IPS-NIHi7 (cell line): ENCODE measurements around the gene CRABP2.

Experiments
- DNase-seq: peaks from one replicate; pipeline ENCODE4 v3.0.0; 2012; ENCODE audit warnings: mixed read lengths; ENCODE audit errors: extremely low spot score

The CRABP2 gene

DNA sequence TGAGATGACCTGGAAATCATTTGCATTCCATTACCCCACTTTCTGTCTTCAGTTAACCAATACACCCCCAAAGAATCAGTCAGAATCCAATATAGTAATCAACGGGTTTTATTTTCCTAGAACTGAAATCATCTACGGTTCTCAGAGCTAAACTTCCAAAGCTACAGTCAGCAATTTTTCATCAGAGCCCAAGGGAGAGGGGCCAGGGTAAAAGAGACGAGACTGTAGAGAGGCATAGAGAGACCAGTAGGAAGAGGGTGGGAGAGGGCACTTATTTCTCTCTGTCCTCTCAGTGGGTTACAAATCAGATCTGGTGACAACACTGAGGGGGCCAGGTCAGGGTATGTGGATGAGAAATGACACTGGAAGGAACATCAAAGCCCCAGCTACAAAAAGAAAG, 36.6 kb upstream of the CRABP2 start:
- DNase-seq: no peak

DNA sequence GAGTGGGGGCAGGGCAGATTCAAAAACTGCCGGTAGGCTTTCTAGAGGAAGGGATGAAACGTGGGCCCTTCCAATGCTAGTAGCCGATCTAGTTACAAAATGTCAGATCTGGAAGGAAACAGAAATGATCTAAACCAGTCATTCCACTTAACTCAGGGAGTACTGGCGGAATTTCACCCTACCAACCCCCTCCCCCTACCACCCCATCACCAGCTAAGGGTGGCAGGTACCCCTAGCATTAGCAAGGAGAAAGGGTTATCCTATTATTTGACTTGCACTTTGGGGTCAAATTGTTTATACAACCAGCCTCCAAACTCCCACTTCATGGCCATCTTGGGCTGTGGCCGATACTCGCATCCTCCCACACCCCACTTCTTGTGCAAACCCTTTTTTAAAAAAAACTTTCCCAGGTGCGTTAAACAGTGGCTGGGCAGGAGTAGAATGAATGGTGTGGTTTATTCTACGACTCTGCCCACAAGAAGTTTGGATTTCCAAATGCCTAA, 36.1 kb upstream of the CRABP2 start:
- no peak for DNase-seq

DNA sequence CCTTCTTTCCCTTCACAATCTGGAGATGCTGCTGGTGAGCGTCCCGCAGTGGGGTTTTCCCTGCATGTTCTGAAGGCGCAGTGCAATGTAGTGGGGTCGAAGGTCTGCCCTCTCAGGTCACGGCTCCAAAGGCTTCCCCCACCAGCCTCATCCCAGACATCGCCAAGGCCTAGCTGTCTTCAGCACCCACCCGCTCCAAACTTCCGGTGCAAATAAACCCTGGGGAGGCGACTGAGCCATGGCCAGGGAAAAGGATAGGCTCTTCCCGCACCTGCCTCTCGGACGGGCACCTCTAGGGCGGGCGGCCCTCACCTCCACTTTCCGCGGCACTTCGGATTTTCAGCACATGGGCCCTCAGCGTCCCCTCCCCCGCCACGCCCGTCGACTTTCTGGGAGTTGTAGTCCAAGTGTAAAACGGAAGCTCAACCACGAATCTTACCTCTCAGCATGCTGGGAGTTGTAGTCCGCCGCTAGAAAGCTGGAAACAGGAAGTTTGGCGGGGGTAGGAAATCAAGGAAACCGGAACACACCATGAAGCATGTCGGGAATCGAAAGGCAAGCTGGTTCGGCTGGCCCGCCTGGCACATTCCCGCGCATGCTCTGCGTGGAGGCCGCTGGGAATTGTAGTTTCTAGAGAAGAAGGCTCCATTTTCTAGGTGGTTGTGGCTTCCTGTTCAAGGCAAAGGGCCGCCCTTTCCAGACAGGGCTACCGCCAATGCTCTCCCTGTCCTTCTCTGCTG, 35.5 kb upstream of the CRABP2 start, which contains the start of gene MRPL24:
Gene MRPL24, minus strand, starts transcription at position 348 of the 740 bp plus-strand sequence. CDS start 2,384 bp downstream, outside the sequence.
- DNase-seq: peak; percentile 89

DNA sequence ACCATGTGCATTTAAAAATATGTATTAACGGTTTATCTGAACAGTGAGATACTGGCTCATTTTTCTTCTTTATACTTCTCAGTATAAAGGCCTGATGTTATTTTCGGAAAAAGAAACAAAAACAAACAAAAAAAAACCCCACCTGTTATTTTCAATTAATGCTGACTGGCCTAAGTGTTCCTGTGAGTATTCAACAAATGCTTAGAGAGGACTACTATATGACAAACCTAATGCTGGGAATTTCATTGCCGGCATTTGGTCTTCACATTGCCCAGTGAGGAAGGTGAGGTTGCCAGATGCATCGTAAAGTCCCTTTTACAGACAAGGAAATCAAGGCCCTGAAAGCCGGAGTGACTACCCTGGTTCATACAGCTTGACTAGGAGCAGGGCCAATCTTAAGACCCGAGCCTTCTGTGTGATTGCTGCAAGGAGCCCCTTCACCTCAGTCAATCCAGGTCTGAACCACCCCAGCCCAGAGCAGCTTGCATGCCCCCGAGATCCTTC, 34.9 kb upstream of the CRABP2 start:
- no peak for DNase-seq

DNA sequence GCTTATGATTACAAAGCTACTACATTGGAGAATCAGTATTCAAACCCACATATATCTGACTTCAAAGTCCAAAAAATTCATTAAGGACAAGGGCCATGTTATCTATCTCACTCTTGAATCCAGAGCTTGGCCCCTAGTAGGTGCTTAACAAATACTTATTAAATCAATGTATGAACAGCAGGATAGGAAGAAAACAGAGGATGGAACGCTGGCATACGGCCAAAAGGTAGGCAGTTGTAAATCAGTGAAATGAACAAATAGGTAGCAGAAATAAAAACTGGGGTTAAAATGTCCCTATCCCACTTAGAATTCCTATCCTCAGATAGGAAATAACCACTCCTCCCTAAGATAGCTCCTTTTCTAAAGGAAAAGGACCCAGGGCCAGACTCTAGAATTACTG, 33.5 kb upstream of the CRABP2 start:
- no peak for DNase-seq

DNA sequence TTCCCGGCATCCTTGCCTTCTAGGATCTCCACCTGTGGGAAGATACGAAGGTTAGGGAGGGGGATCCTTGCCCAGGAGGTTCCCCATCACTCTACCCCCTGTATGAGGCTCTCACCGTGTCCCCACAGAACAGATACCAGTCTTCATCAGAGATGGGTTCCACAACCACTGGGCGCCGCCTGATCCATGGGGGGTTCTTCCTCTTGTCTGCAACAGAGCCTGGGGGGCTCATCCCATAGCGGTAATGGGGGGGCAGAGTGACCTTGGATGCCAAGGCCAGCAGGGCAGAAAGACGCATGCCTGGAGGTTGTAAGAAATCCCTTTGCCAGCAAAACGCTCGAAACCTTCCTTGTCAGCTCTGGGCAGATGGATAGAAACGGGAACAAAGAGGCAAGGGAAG, 33.0 kb upstream of the CRABP2 start:
- no peak for DNase-seq

DNA sequence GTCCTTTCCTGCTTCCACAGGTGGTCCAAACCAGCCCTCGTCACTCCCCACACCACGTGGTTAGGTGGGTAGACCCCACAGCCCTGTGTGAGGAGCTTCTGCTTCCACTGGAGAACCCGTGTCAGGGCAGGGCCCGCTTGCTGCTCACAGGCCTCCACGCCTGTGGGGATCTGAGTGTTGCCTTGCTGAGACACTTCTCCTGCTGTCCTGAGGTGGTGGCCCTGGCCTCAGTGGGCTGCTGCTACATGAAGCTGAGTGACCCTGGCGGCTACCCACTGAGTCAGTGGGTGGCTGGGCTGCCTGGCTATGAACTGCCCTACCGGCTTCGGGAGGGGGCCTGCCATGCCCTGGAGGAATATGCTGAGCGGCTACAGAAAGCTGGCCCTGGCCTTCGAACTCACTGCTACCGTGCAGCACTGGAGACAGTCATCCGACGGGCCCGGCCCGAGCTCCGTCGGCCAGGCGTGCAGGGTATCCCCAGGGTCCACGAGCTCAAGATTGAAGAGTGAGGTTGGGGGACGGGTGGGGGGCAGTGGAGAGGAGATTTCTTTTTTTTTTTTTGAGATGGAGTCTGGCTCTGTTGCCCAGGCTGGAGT, 28.7 kb upstream of the CRABP2 start:
- DNase-seq: no peak

DNA sequence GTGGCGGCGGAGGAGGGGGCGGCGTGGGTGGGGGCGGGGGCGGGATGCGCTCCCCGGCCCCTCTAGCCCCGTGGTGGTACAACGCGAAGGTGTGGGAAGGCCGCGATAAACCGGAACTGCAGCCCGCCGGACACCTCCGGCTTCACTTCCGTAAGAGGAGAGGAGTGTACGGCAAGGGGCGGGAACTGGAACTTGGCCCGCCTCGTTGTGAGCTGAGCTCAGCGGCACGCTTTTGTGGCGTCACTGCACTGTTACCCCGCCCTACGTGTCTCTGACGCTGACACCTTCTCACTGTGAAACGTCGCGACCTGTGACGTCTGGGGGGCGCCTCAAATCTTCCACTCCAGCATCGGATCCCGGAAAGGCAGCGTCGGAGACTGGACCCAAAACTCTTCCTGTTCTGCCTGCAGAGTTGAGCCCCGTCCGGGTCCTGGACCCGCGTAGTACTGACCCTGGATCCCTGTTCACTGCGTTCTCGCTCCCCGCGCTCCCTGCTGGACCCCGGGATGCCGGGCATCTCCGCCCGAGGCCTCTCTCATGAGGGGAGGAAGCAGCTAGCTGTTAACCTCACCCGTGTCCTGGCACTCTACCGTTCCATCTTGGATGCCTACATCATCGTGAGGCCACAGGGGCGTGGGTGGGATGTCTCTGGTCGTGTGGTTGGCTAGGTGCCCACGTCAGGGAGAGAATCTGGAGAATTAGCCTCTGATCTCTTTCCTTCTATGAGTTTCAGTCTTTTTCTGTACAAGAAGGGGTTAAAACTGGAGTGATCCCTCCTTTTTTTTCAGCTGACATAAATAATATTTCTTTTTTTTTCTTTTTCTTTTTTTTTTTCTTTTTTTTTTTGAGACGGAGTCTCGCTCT, 23.4 kb upstream of the CRABP2 start, which contains the start of gene ISG20L2:
Gene ISG20L2, minus strand, starts transcription at position 168 of the 864 bp plus-strand sequence. CDS start 1,114 bp downstream, outside the sequence.
- peak; percentile 88 for DNase-seq

DNA sequence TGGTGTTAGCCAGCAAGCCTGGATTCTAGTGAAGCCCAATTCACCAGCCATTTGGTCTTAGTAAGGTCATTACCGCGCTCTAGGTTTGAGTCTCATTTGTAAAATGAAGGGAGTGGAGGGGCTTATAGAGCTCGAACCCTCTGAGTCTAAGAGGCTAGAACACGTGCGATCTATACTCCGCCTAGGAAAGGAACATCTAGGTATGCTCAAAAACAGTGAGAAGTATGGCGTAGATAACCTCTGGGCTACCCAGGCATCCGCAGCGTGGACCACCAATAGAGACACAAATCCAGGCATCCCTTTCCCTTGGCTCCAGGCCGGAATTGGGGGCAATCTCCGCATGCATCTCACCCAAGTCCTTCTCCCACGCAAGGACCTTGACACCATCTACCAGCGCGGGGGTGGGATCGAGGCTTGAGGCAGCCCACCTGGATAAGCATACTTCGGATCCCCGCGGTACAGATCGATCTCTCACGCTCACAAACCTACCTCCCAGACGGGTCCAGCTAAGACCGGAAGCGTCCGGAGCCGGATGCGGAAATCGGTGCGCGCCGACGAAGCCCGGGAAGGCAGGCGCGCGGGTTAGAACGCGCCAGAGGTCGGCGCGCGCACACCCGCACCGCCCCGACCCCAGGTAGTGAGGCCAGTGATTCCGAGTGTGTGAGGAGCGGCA, 22.7 kb upstream of the CRABP2 start, which contains the start of gene METTL25B:
Gene METTL25B, plus strand, starts transcription at position 544 of the 673 bp plus-strand sequence. CDS start 636 bp downstream, outside the sequence.
- peak; percentile 75 for DNase-seq

DNA sequence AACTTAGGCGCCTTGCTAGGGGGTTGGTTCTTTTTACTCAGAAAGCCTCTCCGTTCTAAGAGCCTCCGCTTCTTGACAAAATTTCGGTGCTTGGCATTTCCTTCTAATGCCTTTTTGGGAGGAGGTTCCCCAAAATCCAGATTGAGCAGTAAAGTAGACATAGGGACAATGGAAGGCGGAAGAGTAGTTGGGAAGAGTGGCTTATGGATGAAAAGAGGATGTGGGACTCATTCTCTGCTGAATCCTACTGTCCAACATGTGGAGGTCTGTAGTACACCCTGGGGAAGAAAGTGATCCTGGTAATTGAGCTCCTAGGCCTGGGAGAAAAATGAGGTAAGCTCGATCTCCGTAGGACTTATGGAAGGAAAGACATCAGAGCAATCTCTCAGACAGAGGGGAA, 22.1 kb upstream of the CRABP2 start:
- no peak for DNase-seq

DNA sequence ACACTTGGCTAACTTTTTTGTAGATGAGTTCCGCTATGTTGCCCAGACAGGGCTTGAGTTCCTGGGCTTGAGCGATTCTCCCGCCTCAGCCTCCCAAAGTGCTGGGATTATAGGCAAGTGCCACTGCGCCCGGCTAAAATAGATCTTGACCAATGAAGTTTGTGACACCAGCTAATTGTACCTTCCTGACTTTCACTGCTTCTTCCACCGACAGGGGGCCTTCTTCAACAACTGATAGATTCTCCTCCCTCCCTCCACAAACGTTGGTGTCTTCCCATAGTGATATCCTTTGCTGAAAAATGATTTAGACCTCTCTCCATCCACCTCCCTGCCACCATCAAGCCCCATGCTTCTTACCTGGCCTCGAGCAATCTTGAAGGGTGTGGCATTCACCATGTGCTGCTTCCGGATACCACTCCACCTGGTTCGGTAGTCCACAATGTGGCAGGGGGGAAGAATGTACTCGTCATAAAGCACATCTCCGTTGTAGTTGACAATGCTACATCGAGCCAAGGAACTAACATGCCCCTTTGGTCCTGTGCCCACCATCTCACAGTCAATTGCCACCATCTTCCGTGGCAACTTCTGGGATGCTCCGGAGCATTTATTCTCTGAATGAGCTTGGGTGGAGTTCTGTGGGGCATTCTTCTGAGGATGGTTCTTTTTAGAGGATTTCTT, 21.3 kb upstream of the CRABP2 start:
- peak; percentile 67 for DNase-seq

DNA sequence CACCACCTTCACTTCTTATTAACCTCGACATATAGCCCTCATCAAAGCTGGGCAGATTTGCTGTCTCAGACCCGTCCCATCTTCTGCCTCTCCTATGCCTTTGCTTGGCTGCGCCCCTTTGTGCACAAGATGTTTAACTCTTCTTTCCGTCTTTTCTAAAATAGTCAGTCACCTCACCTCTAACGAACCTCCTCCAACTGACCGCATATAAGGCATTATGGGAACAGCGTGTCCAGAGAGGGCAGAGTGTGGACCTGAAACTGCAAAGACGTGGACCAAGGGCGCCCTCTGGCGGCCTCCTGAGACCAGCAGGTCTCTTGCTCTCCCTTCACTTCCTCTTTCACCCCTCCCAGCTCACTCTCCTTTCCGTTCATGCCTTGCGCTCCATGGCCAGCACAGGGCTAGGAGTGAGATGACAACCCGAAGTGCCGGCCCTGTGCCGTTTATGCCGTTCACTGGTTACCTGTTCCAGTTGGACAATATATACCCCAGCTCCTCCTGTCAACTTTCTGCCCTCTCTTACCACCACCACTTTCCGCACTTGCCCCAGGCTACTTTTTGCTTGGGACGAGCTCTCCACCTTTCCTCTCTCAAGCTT, 20.4 kb upstream of the CRABP2 start:
- peak; percentile 83 for DNase-seq

DNA sequence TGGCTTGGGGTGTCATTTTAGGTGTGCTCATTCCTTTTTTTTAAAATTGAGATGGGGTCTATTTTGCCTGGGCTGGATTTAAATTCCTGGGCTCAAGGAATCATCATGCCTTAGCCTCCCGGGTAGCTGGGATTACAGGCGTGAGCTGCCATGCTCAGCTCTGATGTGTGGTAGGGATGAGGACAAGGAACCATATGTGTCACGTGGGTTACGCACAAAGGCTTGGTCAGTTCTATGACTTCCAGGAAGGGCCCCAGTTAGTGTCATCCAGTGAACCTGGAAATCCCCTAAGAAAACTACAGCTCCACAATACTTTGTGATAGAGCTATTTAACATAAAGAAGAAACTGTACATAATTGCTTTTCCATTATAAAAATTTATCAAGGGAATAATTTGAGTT, 16.2 kb upstream of the CRABP2 start:
- no peak for DNase-seq

DNA sequence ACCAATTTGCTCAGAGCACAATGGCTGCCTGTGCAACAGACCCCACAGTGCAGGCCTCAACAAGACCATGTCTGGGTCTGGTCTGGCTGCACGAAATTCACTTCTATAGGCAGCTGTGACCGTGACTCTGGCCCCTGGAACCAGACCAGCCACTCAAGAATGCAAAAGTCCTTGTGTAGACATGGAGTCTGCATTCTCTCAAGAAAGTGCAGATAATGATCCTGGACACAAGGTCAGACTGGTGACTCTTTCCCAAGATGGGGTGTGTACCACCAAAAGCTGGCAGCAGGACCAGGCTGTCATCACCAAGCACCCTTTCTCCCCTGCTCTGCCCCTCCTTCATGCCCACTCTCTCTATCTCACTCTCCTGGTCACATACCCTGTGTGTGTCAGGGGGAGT, 15.7 kb upstream of the CRABP2 start:
- DNase-seq: no peak

DNA sequence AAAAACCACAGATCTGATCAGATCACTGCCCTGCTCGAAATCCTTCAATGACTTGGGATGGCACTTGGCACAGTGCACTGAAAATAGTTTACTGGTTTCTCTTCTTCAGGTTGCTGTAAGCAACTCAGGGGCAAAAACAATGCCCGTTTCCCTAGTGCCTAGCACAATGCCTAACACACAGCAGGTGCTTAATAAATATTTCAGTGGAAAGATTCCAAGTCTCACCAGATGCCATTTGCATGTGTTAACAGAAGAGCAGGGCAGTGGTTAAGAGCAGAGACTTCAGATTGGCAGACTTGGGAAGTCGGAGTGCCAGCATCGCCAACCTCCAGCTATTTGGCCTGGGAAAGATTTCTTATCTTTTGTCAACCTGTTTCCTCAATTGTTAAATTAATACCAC, 12.0 kb upstream of the CRABP2 start:
- DNase-seq: no peak

DNA sequence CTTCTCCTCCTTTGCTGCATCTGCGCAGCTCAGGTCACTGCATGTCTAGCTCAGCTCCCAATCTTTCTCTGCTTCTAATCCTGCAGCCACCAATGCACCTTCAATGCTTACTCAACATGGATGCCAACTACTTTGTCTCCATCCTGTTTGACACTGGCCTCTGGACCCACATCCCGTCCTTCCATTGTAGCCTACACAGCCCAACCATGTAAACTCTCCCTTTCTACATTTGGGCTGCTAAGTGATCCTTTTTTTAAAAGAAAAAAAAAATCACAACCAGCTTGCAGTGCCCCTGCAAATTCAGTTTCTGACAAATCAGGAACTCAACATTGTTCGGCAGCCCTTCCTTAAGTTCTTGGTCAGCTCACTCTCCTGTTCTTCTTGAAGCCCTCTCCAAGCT, 9.4 kb upstream of the CRABP2 start:
- no peak for DNase-seq

DNA sequence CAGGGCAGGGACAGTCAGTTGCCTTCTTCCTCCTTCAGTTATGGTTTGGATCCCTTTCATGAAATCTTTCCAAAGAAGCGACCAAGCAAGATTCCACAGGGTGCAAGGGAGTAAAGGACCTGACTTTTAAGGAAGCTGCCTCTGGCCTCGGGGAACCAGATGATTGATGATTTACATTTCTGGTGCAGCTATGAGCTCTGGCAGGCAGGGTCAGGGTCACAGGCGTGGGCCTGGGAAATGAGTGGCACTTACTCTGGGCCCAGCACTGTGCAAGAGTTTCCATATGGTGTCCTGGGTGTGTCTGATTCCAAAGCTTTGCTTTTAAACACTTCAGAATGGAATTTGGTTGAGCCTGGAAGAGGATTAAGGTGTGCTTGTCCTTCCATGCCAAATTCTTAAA, 7.2 kb upstream of the CRABP2 start:
- DNase-seq: no peak

DNA sequence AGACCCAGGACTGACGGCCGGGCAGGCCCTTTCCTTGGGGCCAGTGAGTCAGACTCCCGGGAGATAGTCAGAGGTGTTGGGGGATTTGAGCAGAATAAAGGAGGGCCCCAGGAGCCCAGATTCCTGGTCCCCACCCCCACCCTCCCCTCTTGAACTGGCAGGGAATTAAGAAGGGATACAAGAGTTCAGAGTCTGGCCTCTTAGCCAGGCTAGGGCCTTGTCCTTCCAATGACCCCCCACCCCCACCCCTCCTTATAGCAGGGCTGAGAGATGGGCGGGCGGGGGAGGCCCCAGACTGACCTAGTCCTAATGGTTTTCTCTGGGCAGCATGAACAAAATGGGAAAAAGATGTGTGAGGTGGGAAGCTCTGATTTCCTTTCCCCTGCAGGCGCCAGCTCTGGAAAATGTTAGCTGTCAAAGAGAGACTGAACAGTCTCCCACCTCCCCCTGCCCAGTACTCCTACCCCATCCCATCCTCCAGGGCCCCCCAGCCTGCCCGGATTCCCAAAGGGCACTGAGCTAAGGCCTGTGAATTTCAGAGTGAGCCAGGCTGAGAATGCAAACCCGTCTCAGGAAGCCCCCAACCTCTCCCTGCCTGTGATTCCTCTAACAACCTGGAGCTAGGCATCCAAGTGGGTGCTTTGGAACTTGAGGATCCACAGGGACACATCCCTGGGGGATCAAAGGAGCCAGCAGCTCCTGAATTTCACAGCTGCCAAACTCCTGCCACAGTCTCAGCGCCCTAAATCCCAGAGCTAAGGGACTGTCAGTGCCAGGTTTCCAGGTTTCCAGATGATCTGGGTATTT, 5.8 kb upstream of the CRABP2 start:
- DNase-seq: peak; percentile 38

DNA sequence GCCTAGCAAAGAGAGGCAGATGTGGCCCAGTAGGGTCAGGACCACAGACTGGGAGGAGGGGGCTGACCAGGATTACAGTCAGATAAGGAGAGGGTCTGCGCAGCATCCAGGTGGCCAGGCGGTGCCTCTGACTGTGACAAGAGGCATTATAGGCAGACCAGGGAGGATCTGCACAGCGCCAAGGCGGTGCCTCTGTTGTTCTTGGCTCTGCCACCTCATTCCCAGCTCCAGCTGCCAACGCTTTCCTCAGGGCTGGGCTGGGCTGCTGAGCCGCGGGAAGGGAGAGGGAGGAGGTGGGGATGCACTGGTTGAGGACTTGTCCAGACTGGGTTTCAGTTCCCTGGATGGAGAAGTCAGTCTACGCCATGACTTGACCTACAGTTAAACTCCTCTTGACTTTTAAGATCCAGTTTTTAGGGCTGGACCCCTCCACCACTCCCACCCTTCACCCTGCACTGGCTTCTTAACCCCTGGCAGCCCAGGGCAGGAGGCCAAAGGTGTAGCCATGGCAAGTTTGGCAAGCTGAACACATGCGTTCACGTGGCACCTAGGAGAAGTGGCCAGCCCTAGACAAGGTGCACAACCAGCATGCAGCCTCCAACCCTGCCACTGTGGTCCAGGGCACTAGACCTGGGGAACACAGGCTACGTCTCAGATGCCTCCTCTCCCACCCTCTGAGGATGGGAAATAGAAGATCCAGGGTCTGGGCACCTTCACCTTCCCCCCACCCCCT, 4.5 kb upstream of the CRABP2 start:
- no peak for DNase-seq
